ENCODE measurements around the gene ESPNL.

Gene ESPNL

DNA sequence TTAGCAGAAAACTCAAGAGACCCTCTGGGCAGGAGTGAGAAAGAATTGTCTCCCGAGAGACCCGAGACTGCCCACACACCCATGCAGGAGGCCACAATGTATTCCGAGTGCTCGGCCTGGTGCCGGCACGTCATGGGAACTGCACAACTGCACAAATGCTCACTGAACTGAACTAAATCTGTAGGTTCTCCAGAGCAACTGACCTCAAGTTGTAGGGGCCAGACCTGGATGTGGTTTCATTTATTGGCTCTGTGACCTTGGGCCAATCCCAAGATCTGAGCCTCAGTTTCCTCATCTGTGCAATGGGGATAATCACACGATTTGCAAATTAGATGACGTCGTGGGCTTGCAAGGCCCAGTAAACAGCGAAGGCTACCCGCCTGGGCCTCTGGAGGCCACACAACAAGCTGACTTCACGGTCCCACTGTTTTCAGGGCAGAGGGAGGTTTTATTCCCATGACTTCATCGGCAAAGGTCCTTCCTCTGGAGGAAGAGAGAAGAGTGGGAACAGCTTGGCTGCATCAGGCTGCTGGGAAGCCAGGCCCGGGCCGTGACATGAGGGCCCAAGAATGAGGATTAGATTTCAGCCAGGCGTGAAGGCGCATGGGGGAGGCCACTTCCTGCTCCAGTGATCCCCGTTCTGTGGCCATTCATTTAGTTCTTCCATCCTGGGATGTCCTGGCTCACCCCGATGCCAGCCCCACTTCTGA lies 55.1 kb downstream of the ESPNL start:
- no peak overlapping the region for H3K4me3 ChIP-seq (ENCODE audit: low read depth, low read length)
- TF ChIP-seq POLR2A (IDR thresholded peaks at IDR 0.05; ENCODE audit: extremely low read depth, insufficient read length), result no peak
- TF ChIP-seq, protein P1, sequence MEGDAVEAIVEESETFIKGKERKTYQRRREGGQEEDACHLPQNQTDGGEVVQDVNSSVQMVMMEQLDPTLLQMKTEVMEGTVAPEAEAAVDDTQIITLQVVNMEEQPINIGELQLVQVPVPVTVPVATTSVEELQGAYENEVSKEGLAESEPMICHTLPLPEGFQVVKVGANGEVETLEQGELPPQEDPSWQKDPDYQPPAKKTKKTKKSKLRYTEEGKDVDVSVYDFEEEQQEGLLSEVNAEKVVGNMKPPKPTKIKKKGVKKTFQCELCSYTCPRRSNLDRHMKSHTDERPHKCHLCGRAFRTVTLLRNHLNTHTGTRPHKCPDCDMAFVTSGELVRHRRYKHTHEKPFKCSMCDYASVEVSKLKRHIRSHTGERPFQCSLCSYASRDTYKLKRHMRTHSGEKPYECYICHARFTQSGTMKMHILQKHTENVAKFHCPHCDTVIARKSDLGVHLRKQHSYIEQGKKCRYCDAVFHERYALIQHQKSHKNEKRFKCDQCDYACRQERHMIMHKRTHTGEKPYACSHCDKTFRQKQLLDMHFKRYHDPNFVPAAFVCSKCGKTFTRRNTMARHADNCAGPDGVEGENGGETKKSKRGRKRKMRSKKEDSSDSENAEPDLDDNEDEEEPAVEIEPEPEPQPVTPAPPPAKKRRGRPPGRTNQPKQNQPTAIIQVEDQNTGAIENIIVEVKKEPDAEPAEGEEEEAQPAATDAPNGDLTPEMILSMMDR (IDR thresholded peaks at IDR 0.05; ENCODE audit: low read depth, low read length), result no peak
- TF ChIP-seq MYC (IDR thresholded peaks at IDR 0.05; ENCODE audit: low read depth, low read length), result no peak
- TF ChIP-seq, protein P2, sequence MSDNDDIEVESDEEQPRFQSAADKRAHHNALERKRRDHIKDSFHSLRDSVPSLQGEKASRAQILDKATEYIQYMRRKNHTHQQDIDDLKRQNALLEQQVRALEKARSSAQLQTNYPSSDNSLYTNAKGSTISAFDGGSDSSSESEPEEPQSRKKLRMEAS (IDR thresholded peaks at IDR 0.05; ENCODE audit: low read depth, low read length), result no peak
- no peak for DNase-seq (ENCODE audit: low read depth)

DNA sequence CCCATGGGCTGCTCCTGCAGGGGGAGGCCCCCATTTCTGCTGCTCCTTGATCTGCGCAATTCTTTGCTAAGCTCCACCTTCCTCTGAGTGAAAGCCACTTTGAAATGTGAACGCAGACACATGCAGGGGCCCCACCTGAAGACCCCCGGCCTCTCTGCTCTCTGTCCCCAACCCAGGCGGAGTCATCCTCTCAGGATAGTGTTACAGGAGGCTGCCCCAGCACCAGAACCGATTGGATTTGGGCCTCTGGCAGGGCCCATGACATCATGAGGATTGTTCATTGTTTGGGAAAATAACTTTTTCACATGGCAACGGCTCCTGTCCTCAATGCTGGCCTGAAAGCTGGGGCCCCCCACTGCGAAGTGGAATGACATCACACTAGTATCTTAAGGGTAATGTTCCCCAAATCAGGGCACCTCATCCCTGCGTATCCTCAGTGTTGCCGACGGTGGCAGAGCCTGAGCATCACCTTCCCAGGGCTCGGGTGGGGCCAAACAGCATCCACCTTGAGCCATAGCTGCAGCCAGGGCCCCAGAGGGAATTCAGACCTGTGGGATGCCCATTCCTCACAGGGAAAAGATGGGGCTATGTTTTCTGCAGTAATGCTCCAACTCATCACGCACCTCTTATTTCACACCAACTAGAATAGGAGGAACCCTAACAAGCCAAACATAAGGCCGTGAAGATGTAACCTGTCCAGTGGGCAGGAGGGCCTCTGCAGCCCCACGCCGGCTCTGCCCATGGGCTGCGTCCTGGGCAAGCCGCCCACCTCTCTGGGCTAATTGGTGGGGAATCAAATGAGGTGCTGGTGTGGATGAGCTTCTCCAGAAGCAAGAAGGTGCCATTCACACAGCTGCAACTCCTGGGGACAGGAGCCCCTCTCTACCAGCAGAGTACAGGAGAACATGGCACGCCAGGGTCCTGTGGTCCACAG lies 55.9 kb downstream of the ESPNL start:
- no peak for DNase-seq (ENCODE audit: low read depth)
- no peak overlapping the region for H3K4me3 ChIP-seq (ENCODE audit: low read depth, low read length)
- TF ChIP-seq, protein P1 (IDR thresholded peaks at IDR 0.05; ENCODE audit: low read depth, low read length), result no peak
- TF ChIP-seq POLR2A (IDR thresholded peaks at IDR 0.05; ENCODE audit: extremely low read depth, insufficient read length) (no peak), MYC (IDR thresholded peaks at IDR 0.05; ENCODE audit: low read depth, low read length) (no peak)
- TF ChIP-seq, protein P2 (IDR thresholded peaks at IDR 0.05; ENCODE audit: low read depth, low read length), result no peak

DNA sequence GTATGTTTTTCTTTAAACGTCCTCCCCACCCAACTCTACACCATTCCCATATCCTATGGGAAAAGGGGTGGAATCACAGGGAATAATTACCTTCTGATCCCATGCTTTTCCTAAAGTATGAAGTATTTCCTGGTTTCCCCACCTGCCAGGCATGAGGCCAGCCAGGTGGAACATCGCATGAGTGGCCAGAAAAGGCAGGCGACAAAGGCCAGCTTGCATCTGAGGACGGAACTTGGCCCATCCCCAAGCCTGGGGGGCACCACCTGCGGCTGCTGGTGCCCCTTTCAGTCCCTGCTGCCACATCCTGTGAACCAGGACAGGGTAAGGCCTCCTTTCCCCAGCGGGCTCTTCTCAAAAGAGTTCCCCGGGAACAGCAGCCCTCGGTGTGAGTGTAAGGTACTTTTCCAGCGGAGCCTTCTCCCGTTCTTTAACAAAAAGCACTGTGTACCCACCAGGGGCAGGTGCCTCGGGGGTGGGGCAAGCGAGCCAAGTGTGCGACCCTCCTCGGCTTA lies 57.4 kb downstream of the ESPNL start:
- no peak overlapping the region for H3K4me3 ChIP-seq (ENCODE audit: low read depth, low read length)
- TF ChIP-seq MYC (IDR thresholded peaks at IDR 0.05; ENCODE audit: low read depth, low read length), result no peak
- TF ChIP-seq, protein P2 (IDR thresholded peaks at IDR 0.05; ENCODE audit: low read depth, low read length), result no peak
- TF ChIP-seq, protein P1 (IDR thresholded peaks at IDR 0.05; ENCODE audit: low read depth, low read length), result no peak
- TF ChIP-seq POLR2A (IDR thresholded peaks at IDR 0.05; ENCODE audit: extremely low read depth, insufficient read length), result no peak
- DNase-seq (ENCODE audit: low read depth), result no peak

DNA sequence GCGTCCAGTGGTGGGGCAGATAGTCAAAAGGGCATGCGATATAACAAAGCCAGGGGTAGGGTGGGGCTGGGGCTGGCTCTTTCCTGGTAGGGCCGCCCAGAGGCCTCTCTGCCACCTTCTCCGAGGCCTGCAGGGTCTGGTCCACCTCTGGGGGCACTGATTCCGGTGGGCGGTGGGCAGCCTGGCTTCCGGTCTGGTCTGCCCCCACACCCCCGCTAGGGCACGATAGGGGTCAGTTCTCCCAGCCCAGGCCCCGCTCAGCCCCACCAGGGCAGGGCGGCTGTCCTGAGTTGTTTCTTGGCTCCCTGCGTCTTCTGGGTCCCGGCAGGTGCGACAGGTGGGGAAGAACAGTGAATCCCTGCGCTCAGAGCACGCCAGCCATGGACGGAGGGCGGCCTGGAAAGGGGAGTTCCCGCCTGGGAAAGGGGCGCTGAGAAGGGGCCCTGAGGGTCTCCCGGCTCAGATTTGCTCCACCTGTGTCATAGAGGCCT lies 57.9 kb downstream of the ESPNL start:
- DNase-seq (ENCODE audit: low read depth), result no peak
- H3K4me3 ChIP-seq (ENCODE audit: low read depth, low read length), result no peak overlapping the region
- TF ChIP-seq MYC (IDR thresholded peaks at IDR 0.05; ENCODE audit: low read depth, low read length) (no peak), POLR2A (IDR thresholded peaks at IDR 0.05; ENCODE audit: extremely low read depth, insufficient read length) (no peak)
- TF ChIP-seq, protein P1 (IDR thresholded peaks at IDR 0.05; ENCODE audit: low read depth, low read length), result no peak
- TF ChIP-seq, protein P2 (IDR thresholded peaks at IDR 0.05; ENCODE audit: low read depth, low read length), result no peak

DNA sequence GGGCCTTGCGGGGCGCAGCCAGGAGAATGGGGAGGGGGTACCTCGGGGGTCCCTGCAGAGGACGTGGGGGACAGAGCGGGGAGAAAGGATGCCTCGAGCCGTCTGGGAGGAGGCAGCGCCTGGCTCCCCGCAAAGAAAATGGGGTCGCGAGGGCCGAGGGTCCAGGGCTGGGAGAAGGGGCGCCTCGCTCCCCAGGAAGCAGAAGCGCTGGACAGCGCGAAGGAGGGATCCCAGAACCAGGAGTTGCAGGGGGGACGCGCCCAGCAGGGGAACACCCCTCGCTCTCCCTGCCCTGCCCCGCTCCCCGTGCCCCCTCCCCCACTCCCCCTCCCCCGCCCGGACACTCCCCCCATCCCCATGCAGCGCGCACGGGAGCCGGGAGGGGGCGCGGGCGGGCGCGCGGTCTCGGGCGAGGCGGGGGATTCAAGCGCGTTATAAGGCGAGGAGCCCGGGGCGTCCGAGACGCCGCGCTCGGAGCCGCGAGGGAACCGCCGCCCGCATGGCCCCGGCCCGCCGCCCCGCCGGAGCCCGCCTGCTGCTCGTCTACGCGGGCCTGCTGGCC lies 58.5 kb downstream of the ESPNL start, which contains the start of gene ERFE:
Gene ERFE (plus strand): TSS at position 462 of the 562 bp plus-strand sequence. CDS start 38 bp downstream, at position 500.
- H3K4me3 ChIP-seq (ENCODE audit: low read depth, low read length), result peak within 1 kb of the TSS; percentile 48
- DNase-seq (ENCODE audit: low read depth), result peak; percentile 82
- no peak for TF ChIP-seq MYC (IDR thresholded peaks at IDR 0.05; ENCODE audit: low read depth, low read length)
- TF ChIP-seq POLR2A (IDR thresholded peaks at IDR 0.05; ENCODE audit: extremely low read depth, insufficient read length), result no peak
- TF ChIP-seq, protein P1 (IDR thresholded peaks at IDR 0.05; ENCODE audit: low read depth, low read length), result peak; percentile 34
- TF ChIP-seq, protein P2 (IDR thresholded peaks at IDR 0.05; ENCODE audit: low read depth, low read length), result 0 out of 2 replicates have a peak, but pooled peaks have one; percentile 20
